Tibial artery (tissue), 4 donors: Measurements from ENCODE around the gene METRN.

Experiments used
- DNase-seq, 2 donors: peaks; one replicate each; pipeline ENCODE4 v3.0.0-alpha.2; 2019
- H3K27ac ChIP-seq, 2 donors: fragments of 200-600 bp; sonication (generic) in 1 of 2; 1 replicate in 1 of 2; 2 replicates in 1 of 2; pipeline ENCODE4 v1.5.1; 2018 to 2019; ENCODE audit warnings: mild to moderate bottlenecking in 1 of 2
- H3K27me3 ChIP-seq, 2 donors: fragments of 200-600 bp; sonication (generic) in 1 of 2; one replicate each; pipeline versions ENCODE4 v1.5.1 to v1.6.0; 2016 to 2019
- H3K36me3 ChIP-seq, 3 donors: fragments of 200-600 bp; sonication (generic) in 2 of 3; one replicate each; pipeline ENCODE4 v1.5.1; 2016 to 2019; ENCODE audit warnings: mild to moderate bottlenecking in 2 of 3
- H3K4me1 ChIP-seq, 4 donors: fragments of 200-600 bp; sonication (generic) in 2 of 4; 1 replicate in 3 of 4; 2 replicates in 1 of 4; pipeline ENCODE4 v1.5.1; 2016 to 2019
- H3K4me3 ChIP-seq, 2 donors: fragments of 200-600 bp; sonication (generic) in 1 of 2; 1 replicate in 1 of 2; 2 replicates in 1 of 2; pipeline ENCODE4 v1.5.1; 2018 to 2019; ENCODE audit warnings: mild to moderate bottlenecking in 2 of 2
- H3K9me3 ChIP-seq, 3 donors: fragments of 200-600 bp; sonication (generic) in 1 of 3; one replicate each; pipeline ENCODE4 v1.5.1; 2016 to 2019
- CTCF ChIP-seq, 2 experiments: fragments of 200-600 bp in 1 of 2; fragments of 450-650 bp in 1 of 2; IDR thresholded peaks; one replicate each; pipeline ENCODE4 v1.5.1; 2017 to 2019; ENCODE audit warnings: antibody characterized with exemption in 2 of 2, mild to moderate bottlenecking in 1 of 2, moderate library complexity in 1 of 2
- intact Hi-C: fragments of 100-400 bp; cut with DNase I; formaldehyde crosslinking; loops from one replicate; pipeline ENCODE4 v1.15.0; 2023; ENCODE audit warnings: low total_unique reads

The METRN gene

GRCh38 chr16:728890-729744, 14.2 kb downstream of the METRN start:
- no peak overlapping the region for H3K27ac ChIP-seq

DNA sequence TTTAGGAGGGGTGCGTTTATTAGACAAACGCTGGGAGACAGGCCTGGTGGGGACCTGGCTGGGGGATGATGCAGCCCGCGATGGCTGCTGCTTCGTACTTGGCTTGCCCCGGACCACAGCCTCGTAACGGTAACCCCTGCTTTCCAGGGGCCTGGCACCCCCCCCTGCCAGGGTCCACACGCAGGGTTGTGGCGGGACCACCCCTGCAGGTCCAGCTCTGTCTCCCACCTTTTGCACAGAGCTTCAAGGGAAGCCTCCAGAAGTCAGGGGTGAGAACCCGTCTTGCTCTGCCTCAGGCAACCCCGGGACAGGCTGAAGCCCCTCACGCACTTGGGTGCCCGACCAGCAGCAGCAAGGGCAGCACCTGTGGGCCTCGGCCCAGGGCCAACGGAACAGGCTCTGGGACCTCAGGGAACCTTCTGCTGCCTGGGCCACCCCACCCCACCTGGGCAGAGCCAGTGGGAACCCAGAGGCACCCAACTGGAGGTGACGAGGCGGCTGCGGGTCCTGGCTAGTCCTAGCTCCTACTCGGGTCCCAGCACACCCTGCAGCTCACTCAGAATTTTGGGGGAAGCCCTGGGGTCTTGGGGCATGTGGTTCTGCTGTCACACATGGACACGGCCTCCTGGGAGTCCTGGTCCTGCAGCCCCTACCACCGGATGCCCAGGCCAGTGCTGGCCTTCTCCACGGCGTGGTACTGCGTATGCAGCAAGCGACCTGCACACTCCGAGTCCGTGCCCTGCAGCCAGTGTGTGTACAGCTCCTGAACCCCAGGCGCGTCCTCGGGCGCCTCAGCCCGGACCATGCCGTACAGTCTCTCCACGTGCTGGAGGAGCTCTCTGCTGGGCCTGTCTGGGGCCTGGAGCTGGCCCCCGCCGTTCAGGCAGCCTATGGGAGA, 15.1 kb downstream of the METRN start:
- Histone ChIP-seq H3K36me3 (peaks cover 14 to 58% (median 30%) of the 10 kb centered on the region in 3 donors), H3K4me3 (no peak overlapping the region), H3K9me3 (no peaks in the 10 kb centered on the region), H3K27me3 (peaks cover 0 to 44% of the 10 kb centered on the region in 2 donors), H3K27ac (no peak overlapping the region), H3K4me1 (peaks cover 0 to 31% (median 29%) of the 10 kb centered on the region in 4 donors)
- DNase-seq: no peak
- TF ChIP-seq CTCF (IDR thresholded peaks at IDR 0.05): no peak
- intact Hi-C loops: loop anchor here (10.0 kb wide), 1 partner anchor 1495 kb away; the partner anchor contains the start of gene E4F1

More at GRCh38 chr16:728890-729744, 14.2 kb downstream of the METRN start:
- DNase-seq: no peak
- Histone ChIP-seq H3K9me3 (no peaks in the 10 kb centered on the region), H3K36me3 (peaks cover 14 to 49% (median 21%) of the 10 kb centered on the region in 3 donors), H3K4me1 (peaks cover 0 to 31% (median 29%) of the 10 kb centered on the region in 4 donors), H3K27me3 (peaks cover 0 to 45% of the 10 kb centered on the region in 2 donors), H3K4me3 (peak overlapping the region in 1 of 2 donors; percentile 44)
- intact Hi-C loops: no loop called here
- TF ChIP-seq CTCF (IDR thresholded peaks at IDR 0.05): no peak

DNA sequence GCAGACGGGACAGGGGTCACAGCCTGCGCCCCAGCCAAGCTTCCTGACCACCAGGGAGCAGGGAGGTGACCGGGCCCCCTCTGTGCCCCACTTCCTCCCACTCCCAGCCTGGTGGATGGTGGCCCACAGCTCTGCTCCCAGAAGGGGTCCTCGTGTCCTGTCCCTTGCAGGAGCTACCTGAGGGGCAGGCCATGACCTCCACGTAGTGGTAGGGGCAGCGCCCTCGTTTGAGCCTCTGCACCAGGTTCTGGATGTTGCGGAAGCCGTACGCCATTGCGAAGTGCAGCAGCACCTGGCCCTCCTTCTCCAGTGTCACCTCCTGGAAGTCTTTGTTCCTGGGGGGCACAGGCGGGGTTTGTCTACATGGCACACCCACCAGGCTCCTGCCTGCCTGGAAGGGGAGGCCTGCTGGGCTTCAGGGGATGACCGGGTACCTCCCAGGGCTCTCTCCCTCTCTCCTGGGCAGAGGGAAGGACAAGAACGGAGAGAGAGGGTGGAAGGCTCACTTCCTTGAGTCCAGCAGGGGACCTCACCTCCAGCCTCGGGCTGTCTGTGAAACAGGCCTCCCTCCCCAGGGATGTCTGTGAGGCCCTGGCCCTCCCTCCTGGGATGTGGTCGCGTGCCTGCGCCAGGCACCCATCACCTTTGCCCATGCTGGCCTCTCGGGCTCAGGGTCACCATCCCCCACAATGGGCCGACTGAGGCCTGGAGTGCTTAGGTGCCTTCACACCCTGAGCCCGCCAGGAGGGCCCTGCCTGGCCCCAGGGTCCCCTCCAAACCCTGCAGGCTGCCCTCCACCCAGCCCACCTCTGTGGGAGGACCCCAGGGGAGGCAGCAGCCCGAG, 16.0 kb downstream of the METRN start:
- Histone ChIP-seq H3K27ac (no peak overlapping the region), H3K4me3 (no peak overlapping the region), H3K4me1 (peaks cover 0 to 31% (median 29%) of the 10 kb centered on the region in 4 donors), H3K9me3 (no peaks in the 10 kb centered on the region), H3K27me3 (peaks cover 0 to 35% of the 10 kb centered on the region in 2 donors), H3K36me3 (peaks cover 18 to 67% (median 39%) of the 10 kb centered on the region in 3 donors)
- intact Hi-C loops: loop anchor here (10.0 kb wide), 1 partner anchor 1494 kb away; the partner anchor contains the start of gene E4F1
- no peak for DNase-seq
- TF ChIP-seq CTCF (IDR thresholded peaks at IDR 0.05): no peak

- Histone ChIP-seq H3K4me1 (peaks cover 0 to 18% (median 18%) of the 10 kb centered on the region in 4 donors), H3K27ac (no peak overlapping the region), H3K4me3 (no peak overlapping the region), H3K9me3 (no peaks in the 10 kb centered on the region), H3K36me3 (peaks cover 30 to 81% (median 52%) of the 10 kb centered on the region in 3 donors), H3K27me3 (peaks cover 0 to 21% of the 10 kb centered on the region in 2 donors)
- no peak for DNase-seq
- intact Hi-C loops: loop anchor here (10.0 kb wide), 1 partner anchor 1492 kb away; the partner anchor contains the start of gene E4F1
- TF ChIP-seq CTCF (IDR thresholded peaks at IDR 0.05): no peak
These were observed 17.4 kb downstream of the METRN start for GRCh38 chr16:732332-732731.
